Upper lobe of right lung (tissue), 1 donor: ENCODE measurements around the gene SLC35F3. TPM values are rescaled to one million over a fixed set of nuclear protein-coding genes. Genes with fewer than 3 reads are reported as not detected.

Experiments used
- ATAC-seq: fragments of 200-7000 bp; cut with Tn5 transposase; one replicate; pipeline ENCODE4 v1.9.1; 2020; ENCODE audit warnings: mild to moderate bottlenecking, moderate library complexity
- DNase-seq: peaks from one replicate; pipeline ENCODE4 v3.0.0-alpha.2; 2020
- H3K27ac ChIP-seq: fragments of 200-600 bp; one replicate; pipeline ENCODE4 v1.8.0; 2022
- H3K27me3 ChIP-seq: fragments of 200-600 bp; one replicate; pipeline ENCODE4 v1.8.0; 2022; ENCODE audit warnings: mild to moderate bottlenecking
- H3K36me3 ChIP-seq: fragments of 200-600 bp; one replicate; pipeline ENCODE4 v1.8.0; 2022
- H3K4me1 ChIP-seq: fragments of 200-600 bp; one replicate; pipeline ENCODE4 v1.8.0; 2022
- H3K4me3 ChIP-seq: fragments of 200-600 bp; one replicate; pipeline ENCODE4 v1.8.0; 2022; ENCODE audit warnings: mild to moderate bottlenecking
- H3K9me3 ChIP-seq: fragments of 200-600 bp; one replicate; pipeline ENCODE4 v1.8.0; 2022
- CTCF ChIP-seq: fragments of 200-600 bp; IDR thresholded peaks from one replicate; pipeline ENCODE4 v1.8.0; 2022; ENCODE audit warnings: antibody characterized with exemption
- intact Hi-C: fragments of 100-400 bp; cut with DNase I; formaldehyde crosslinking; loops from one replicate; pipeline ENCODE4 v1.11.0; 2022
- total RNA-seq: library from RNA; stranded (reverse); fragmentation: NEBNext Ultra II Directional; extraction: Animal tissue kit (Norgen Biotek cat#: 25700); gene quantifications from one replicate; pipeline ENCODE4 v1.2.1, GENCODE V29; 2021
- donor health status: DM: no; HTN: yes; CAD: no; lungs with severe emphysema.

Gene SLC35F3
- total RNA-seq, 1 donor from 2014 or later = 0.29 TPM

GRCh38 chr1:233865902-233866301 is 38.6 kb upstream of the SLC35F3 start:
- Histone ChIP-seq H3K9me3 (peaks cover 12% of the 10 kb centered on the region), H3K36me3 (no peaks in the 10 kb centered on the region), H3K4me1 (no peaks in the 10 kb centered on the region), H3K4me3 (no peak overlapping the region), H3K27me3 (no peaks in the 10 kb centered on the region), H3K27ac (no peak overlapping the region)
- no peak for TF ChIP-seq CTCF
- intact Hi-C loops = no loop called here
- ATAC-seq = no peak
- no peak for DNase-seq

- DNase-seq (no peak), ATAC-seq (no peak)
- no peak for TF ChIP-seq CTCF
- Histone ChIP-seq H3K9me3 (peaks cover 12% of the 10 kb centered on the region), H3K27me3 (no peaks in the 10 kb centered on the region), H3K36me3 (no peaks in the 10 kb centered on the region), H3K4me3 (no peak overlapping the region), H3K4me1 (no peaks in the 10 kb centered on the region), H3K27ac (no peak overlapping the region)
- intact Hi-C loops = no loop called here
Observed at GRCh38 chr1:233867028-233867427, 37.4 kb upstream of the SLC35F3 start.

GRCh38 chr1:233868461-233868860 is 36.0 kb upstream of the SLC35F3 start:
- no peak for TF ChIP-seq CTCF
- Histone ChIP-seq H3K27ac (no peak overlapping the region), H3K27me3 (no peaks in the 10 kb centered on the region), H3K4me1 (no peaks in the 10 kb centered on the region), H3K9me3 (peaks cover 12% of the 10 kb centered on the region), H3K4me3 (no peak overlapping the region), H3K36me3 (no peaks in the 10 kb centered on the region)
- intact Hi-C loops = no loop called here
- no peak for DNase-seq
- no peak for ATAC-seq

GRCh38 chr1:233869680-233870079 is 34.8 kb upstream of the SLC35F3 start:
- no peak for ATAC-seq
- Histone ChIP-seq H3K4me1 (no peaks in the 10 kb centered on the region), H3K4me3 (no peak overlapping the region), H3K27me3 (no peaks in the 10 kb centered on the region), H3K36me3 (no peaks in the 10 kb centered on the region), H3K27ac (no peak overlapping the region), H3K9me3 (peaks cover 12% of the 10 kb centered on the region)
- no peak for DNase-seq
- intact Hi-C loops = no loop called here
- TF ChIP-seq CTCF = no peak

- ATAC-seq = no peak
- H3K9me3 ChIP-seq = no peaks in the 10 kb centered on the region
- no peak overlapping the region for H3K4me3 ChIP-seq
- no peak for DNase-seq
- no peaks in the 10 kb centered on the region for H3K4me1 ChIP-seq
- no peaks in the 10 kb centered on the region for H3K27me3 ChIP-seq
- TF ChIP-seq CTCF = no peak
- no peak overlapping the region for H3K27ac ChIP-seq
- H3K36me3 ChIP-seq = no peaks in the 10 kb centered on the region
- intact Hi-C loops = no loop called here
Observed at GRCh38 chr1:233873666-233874065, 30.8 kb upstream of the SLC35F3 start.

GRCh38 chr1:233879841-233880240 is 24.6 kb upstream of the SLC35F3 start:
- Histone ChIP-seq H3K36me3 (no peaks in the 10 kb centered on the region), H3K4me1 (no peaks in the 10 kb centered on the region), H3K9me3 (no peaks in the 10 kb centered on the region), H3K4me3 (no peak overlapping the region), H3K27ac (no peak overlapping the region), H3K27me3 (no peaks in the 10 kb centered on the region)
- TF ChIP-seq CTCF = no peak
- intact Hi-C loops = loop anchor here (10.0 kb wide), 1 partner anchor 335 kb away; no protein-coding TSS in a partner anchor
- ATAC-seq = no peak
- no peak for DNase-seq
